SK-N-SH (cell line): Measurements from ENCODE around the gene TDRD12. TPM values are rescaled to one million over a fixed set of nuclear protein-coding genes. Genes with fewer than 3 reads are reported as not detected.

ENCODE experiments used
- CTCF ChIA-PET: fragments of 300-600, 350-600 bp; formaldehyde crosslinking; extraction: SDS; loops from one replicate; lab custom pipeline; 2021; lab: Yijun Ruan, JAX
- POLR2A ChIA-PET: fragments of 350-600 bp; sonication (Branson Sonifier 250); formaldehyde crosslinking; extraction: SDS; loops from one replicate; lab custom pipeline; 2020; ENCODE audit warnings: antibody characterized with exemption, inconsistent platforms; lab: Yijun Ruan, JAX
- DNase-seq: peaks from one replicate; pipeline ENCODE4 v3.0.0; 2012
- H2AFZ ChIP-seq: fragments of 200-600 bp; sonication (generic); 2 replicates; pipeline ENCODE4 v1.8.1; 2016; ENCODE audit warnings: antibody characterized with exemption, mild to moderate bottlenecking, low read depth
- H3F3A ChIP-seq: fragments of 200-600 bp; sonication (generic); replicated peaks from 2 replicates; pipeline ENCODE3; 2016; ENCODE audit warnings: antibody characterized with exemption, mild to moderate bottlenecking; ENCODE audit not compliant: insufficient read depth
- H3K27ac ChIP-seq, 2 experiments: fragments of 200-500 bp in 1 of 2; fragments of 200-600 bp in 1 of 2; sonication (Bioruptor generic) in 1 of 2; sonication (generic), shearing (Covaris generic) in 1 of 2; 2 replicates each; pipeline versions ENCODE4 v1.5.1 to v1.6.1; 2014 to 2016; ENCODE audit warnings: low read depth in 2 of 2, inconsistent platforms in 1 of 2, low read length in 1 of 2, mild to moderate bottlenecking in 1 of 2, mixed read lengths in 1 of 2
- H3K27me3 ChIP-seq: fragments of 200-600 bp; sonication (generic), shearing (Covaris generic); 2 replicates; pipeline ENCODE4 v1.6.1; 2016; ENCODE audit warnings: mixed run types; ENCODE audit not compliant: insufficient read depth
- H3K36me3 ChIP-seq, 2 experiments: fragments of 200-500 bp in 1 of 2; fragments of 200-600 bp in 1 of 2; sonication (Bioruptor generic) in 1 of 2; sonication (generic) in 1 of 2; replicated peaks in 1 of 2; 2 replicates each; pipeline versions ENCODE3 to v1.5.1; 2014 to 2016; ENCODE audit warnings: low read length in 1 of 2, mild to moderate bottlenecking in 1 of 2; ENCODE audit not compliant: insufficient read depth in 2 of 2, control insufficient read depth in 1 of 2
- H3K4me1 ChIP-seq, 2 experiments: fragments of 200-500 bp in 1 of 2; fragments of 200-600 bp in 1 of 2; sonication (Bioruptor generic) in 1 of 2; sonication (generic), shearing (Covaris generic) in 1 of 2; 2 replicates each; pipeline versions ENCODE4 v1.5.1 to v1.6.1; 2014 to 2016; ENCODE audit warnings: low read depth in 1 of 2, low read length in 1 of 2, mixed run types in 1 of 2; ENCODE audit not compliant: insufficient read depth in 2 of 2, control insufficient read depth in 1 of 2
- H3K4me2 ChIP-seq: fragments of 200-600 bp; sonication (generic), shearing (Covaris generic); 2 replicates; pipeline ENCODE4 v1.6.1; 2017; ENCODE audit warnings: mixed run types
- H3K4me3 ChIP-seq, 2 experiments: fragments of 200-500 bp in 1 of 2; fragments of 200-600 bp in 1 of 2; sonication (Bioruptor generic) in 1 of 2; sonication (generic), shearing (Covaris generic) in 1 of 2; 2 replicates each; pipeline versions ENCODE4 v1.5.1 to v1.8.1; 2014 to 2016; ENCODE audit warnings: low read depth in 2 of 2, inconsistent platforms in 1 of 2, low read length in 1 of 2, mild to moderate bottlenecking in 1 of 2, mixed read lengths in 1 of 2, moderate library complexity in 1 of 2
- H3K79me2 ChIP-seq: fragments of 200-600 bp; sonication (generic); 2 replicates; pipeline ENCODE4 v1.8.1; 2017; ENCODE audit warnings: mild to moderate bottlenecking; ENCODE audit not compliant: insufficient read depth
- H3K9ac ChIP-seq: fragments of 200-600 bp; sonication (generic); 2 replicates; pipeline ENCODE4 v1.6.1; 2017; ENCODE audit warnings: mixed run types
- H3K9me2 ChIP-seq: fragments of 200-600 bp; sonication (generic); 2 replicates; pipeline ENCODE4 v1.6.1; 2017; ENCODE audit warnings: mixed run types
- H3K9me3 ChIP-seq: fragments of 200-600 bp; sonication (generic); 2 replicates; pipeline ENCODE4 v1.6.1; 2017; ENCODE audit warnings: mixed run types, mild to moderate bottlenecking, moderate library complexity
- H4K20me1 ChIP-seq: fragments of 200-600 bp; sonication (generic); 2 replicates; pipeline ENCODE4 v1.6.1; 2017; ENCODE audit warnings: mild to moderate bottlenecking, mixed run types; ENCODE audit not compliant: insufficient read depth
- EZH2phosphoT487 ChIP-seq: fragments of 200-600 bp; sonication (generic); IDR thresholded peaks from 2 replicates; pipeline ENCODE4 v1.6.1; 2017; ENCODE audit warnings: low read depth, mixed run types, mild to moderate bottlenecking, antibody characterized with exemption, moderate library complexity, borderline replicate concordance
- MXI1 ChIP-seq: IDR thresholded peaks from 2 replicates; pipeline ENCODE4 v1.6.1; 2012; ENCODE audit warnings: mild to moderate bottlenecking, low read depth, low read length, improper control_type of control experiment
- NRF1 ChIP-seq: IDR thresholded peaks from 2 replicates; pipeline ENCODE4 v1.6.1; 2012; ENCODE audit warnings: low read depth, mild to moderate bottlenecking, low read length
- RAD21 ChIP-seq: IDR thresholded peaks from 2 replicates; pipeline ENCODE4 v1.6.1; 2012; ENCODE audit warnings: mild to moderate bottlenecking, low read length
- TCF12 ChIP-seq: IDR thresholded peaks from 2 replicates; pipeline ENCODE4 v1.4.0; 2012
- USF2 ChIP-seq: fragments of 150-350 bp; IDR thresholded peaks from 2 replicates; pipeline ENCODE4 v1.6.1; 2017; ENCODE audit warnings: antibody characterized with exemption, low read length, low read depth, borderline replicate concordance
- WGBS: methylation state at CpG from one replicate; pipeline ENCODE4 v1.1.6; 2017; ENCODE audit warnings: low lambda C conversion rate; 5-methylcytosine and 5-hydroxymethylcytosine counted together
- polyA plus RNA-seq, 3 experiments: library from polyadenylated mRNA; depleted of rRNA; stranded (reverse); fragments of >200 nt; gene quantifications; 2 replicates each; pipeline ENCODE4 v1.2.3, GENCODE V29; 2012
- TF ChIP-seq, protein P1 (sequence below): fragments of 200-600 bp; sonication (generic); IDR thresholded peaks from 2 replicates; pipeline ENCODE4 v1.6.1; 2017; ENCODE audit warnings: antibody characterized with exemption, mild to moderate bottlenecking, moderate library complexity
- TF ChIP-seq, protein P2 (sequence below): IDR thresholded peaks from 2 replicates; pipeline ENCODE4 v1.4.0; 2012; ENCODE audit warnings: low read depth, borderline replicate concordance

The TDRD12 gene
- polyA plus RNA-seq, 1 of the 3 experiments (the other 2 are of a cell fraction) = 0.05 TPM

DNA sequence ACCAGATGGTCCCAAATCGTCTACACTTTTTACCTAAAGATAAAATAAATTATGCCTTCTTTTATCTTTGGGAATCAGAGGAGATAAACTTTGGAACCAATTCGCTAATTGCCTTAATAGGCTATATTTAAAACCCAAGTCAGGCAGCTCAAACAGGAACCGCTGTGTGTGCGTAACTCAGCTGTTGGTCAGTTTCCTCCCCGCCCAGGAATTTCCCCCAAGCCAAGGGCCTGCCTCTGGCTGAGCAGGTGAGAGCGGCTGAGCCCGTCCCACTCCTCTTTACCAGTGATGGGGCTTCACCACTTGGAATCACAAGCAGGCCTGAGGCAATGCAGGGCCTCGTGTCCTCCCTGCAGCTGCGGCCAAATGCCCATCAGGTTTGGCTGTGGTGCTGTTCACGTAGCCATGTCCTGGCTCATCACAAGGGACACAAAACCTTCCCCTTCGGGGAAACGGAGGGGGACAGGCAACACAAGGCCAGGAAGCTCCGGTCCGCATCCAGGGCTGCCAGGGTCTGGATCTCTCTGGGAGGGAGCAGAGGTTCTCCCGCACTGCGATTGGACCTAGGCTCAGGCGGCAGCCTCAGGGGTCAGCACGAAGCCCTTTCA lies 150.5 kb downstream of the TDRD12 start:
- peaks cover 0 to 5% of the 10 kb centered on the region in 2 experiments; a peak in 1 of 4 replicates for H3K4me1 ChIP-seq
- no peaks in the 10 kb centered on the region for H3K36me3 ChIP-seq
- no peaks in the 10 kb centered on the region for H4K20me1 ChIP-seq
- CTCF ChIA-PET = no interaction called here
- H3K9me2 ChIP-seq = no peaks in the 10 kb centered on the region
- no peaks in the 10 kb centered on the region for H3F3A ChIP-seq
- POLR2A ChIA-PET = no interaction called here
- 73% methylated on average over 16 of the region's 18 CpGs for WGBS
- no peak overlapping the region for H3K27ac ChIP-seq
- H3K79me2 ChIP-seq = no peaks in the 10 kb centered on the region
- H3K27me3 ChIP-seq = no peaks in the 10 kb centered on the region
- TF ChIP-seq NRF1 (no peak), EZH2phosphoT487 (no peak)
- H3K9ac ChIP-seq = no peak overlapping the region
- H2AFZ ChIP-seq = no peak overlapping the region
- H3K4me3 ChIP-seq = no peak overlapping the region
- H3K4me2 ChIP-seq = no peak overlapping the region
- no peaks in the 10 kb centered on the region for H3K9me3 ChIP-seq
- no peak for DNase-seq

- WGBS = 40% methylated on average over 4 of the region's 12 CpGs
- TF ChIP-seq MXI1 (no peak), RAD21 (no peak), TCF12 (no peak), USF2 (no peak)
- TF ChIP-seq, protein P1, sequence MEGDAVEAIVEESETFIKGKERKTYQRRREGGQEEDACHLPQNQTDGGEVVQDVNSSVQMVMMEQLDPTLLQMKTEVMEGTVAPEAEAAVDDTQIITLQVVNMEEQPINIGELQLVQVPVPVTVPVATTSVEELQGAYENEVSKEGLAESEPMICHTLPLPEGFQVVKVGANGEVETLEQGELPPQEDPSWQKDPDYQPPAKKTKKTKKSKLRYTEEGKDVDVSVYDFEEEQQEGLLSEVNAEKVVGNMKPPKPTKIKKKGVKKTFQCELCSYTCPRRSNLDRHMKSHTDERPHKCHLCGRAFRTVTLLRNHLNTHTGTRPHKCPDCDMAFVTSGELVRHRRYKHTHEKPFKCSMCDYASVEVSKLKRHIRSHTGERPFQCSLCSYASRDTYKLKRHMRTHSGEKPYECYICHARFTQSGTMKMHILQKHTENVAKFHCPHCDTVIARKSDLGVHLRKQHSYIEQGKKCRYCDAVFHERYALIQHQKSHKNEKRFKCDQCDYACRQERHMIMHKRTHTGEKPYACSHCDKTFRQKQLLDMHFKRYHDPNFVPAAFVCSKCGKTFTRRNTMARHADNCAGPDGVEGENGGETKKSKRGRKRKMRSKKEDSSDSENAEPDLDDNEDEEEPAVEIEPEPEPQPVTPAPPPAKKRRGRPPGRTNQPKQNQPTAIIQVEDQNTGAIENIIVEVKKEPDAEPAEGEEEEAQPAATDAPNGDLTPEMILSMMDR = no peak
- TF ChIP-seq, protein P2, sequence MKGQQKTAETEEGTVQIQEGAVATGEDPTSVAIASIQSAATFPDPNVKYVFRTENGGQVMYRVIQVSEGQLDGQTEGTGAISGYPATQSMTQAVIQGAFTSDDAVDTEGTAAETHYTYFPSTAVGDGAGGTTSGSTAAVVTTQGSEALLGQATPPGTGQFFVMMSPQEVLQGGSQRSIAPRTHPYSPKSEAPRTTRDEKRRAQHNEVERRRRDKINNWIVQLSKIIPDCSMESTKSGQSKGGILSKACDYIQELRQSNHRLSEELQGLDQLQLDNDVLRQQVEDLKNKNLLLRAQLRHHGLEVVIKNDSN = no peak
- Histone ChIP-seq H4K20me1 (no peaks in the 10 kb centered on the region), H3K79me2 (no peaks in the 10 kb centered on the region), H2AFZ (no peak overlapping the region), H3K27ac (no peak overlapping the region), H3K9me2 (no peaks in the 10 kb centered on the region), H3K36me3 (no peaks in the 10 kb centered on the region), H3K27me3 (no peaks in the 10 kb centered on the region), H3K4me2 (no peak overlapping the region), H3K4me3 (no peak overlapping the region), H3K4me1 (peaks cover 0 to 5% of the 10 kb centered on the region in 2 experiments; a peak in 1 of 4 replicates), H3K9me3 (no peaks in the 10 kb centered on the region), H3F3A (no peaks in the 10 kb centered on the region), H3K9ac (no peak overlapping the region)
- POLR2A ChIA-PET = no interaction called here
- CTCF ChIA-PET = no interaction called here
- DNase-seq = no peak
Observed at GRCh38 chr19:32870981-32871451, 151.4 kb downstream of the TDRD12 start.
